ENCODE results near the gene TMCO1.
"Not testable (repeated sequence)": the region's sequence is repeated elsewhere in the genome, so short reads cannot be mapped to it uniquely, and the experiment has no call there.

TMCO1 gene

DNA sequence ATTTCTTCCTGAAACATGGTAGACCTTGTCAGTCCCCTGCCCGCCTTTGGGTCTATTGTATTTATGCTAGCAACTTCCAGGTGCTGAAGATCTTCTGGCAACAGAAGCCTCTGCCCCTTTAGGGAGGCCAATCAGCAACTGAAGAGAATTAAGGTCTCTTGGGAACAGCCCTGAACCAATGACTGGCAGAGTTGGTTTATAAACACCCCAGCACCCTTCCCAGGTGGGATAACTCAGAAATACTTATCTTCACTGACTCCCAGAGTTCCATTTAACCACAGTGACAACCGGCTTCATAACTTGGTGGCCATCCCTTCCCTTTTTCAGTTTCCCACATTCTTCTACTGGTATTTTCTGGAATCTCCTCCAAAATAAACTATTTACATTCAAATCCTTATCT is 27.2 kb upstream of the TMCO1 start:
- Histone ChIP-seq H3K4me3 (ENCODE audit: low read length, poor library complexity, severe bottlenecking) (no peak overlapping the region), H3K9me2 (replicated peaks; ENCODE audit: low read depth, low read length) (no peaks in the 10 kb centered on the region), H3K27me3 (ENCODE audit: insufficient read depth, low read length, poor library complexity, severe bottlenecking) (no peaks in the 10 kb centered on the region), H3K4me2 (ENCODE audit: low read depth, low read length, poor library complexity, severe bottlenecking) (no peak overlapping the region), H3K79me2 (ENCODE audit: insufficient read depth, low read length) (no peaks in the 10 kb centered on the region), H3K9ac (ENCODE audit: low read depth, low read length, poor library complexity, severe bottlenecking) (no peak overlapping the region), H2AFZ (ENCODE audit: low read length) (no peak overlapping the region), H4K20me1 (ENCODE audit: insufficient read depth, low read length, poor library complexity, severe bottlenecking) (no peaks in the 10 kb centered on the region), H3K4me1 (ENCODE audit: insufficient read depth, low read length, poor library complexity, severe bottlenecking) (no peaks in the 10 kb centered on the region), H3K36me3 (ENCODE audit: insufficient read depth, low read length) (no peaks in the 10 kb centered on the region), H3K9me3 (ENCODE audit: insufficient read depth, low read depth, low read length) (no peaks in the 10 kb centered on the region), H3F3A (ENCODE audit: low read depth) (no peaks in the 10 kb centered on the region)
- TF ChIP-seq CTCF (conservative IDR thresholded peaks at IDR 0.05; ENCODE audit: low read length) (no peak), EZH2phosphoT487 (IDR thresholded peaks at IDR 0.05; ENCODE audit: borderline replicate concordance) (no peak)

DNA sequence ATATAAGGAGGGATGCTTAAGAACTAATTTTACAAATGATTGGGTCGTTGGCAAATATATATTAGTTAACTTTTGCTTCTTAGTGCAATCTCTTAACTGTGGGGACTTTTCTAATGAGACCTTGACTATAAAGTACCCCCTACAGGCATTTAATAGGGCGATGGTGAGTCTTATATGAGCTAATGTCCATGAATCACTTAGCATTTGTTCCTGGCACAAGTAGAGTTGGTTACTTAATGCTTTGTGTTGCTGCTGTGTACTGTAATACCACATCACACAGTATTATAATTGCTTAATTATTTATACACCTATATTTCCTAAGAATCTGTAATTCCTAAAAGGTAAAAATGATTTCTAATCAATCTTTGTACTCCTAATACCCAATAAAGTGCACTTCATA is 25.3 kb upstream of the TMCO1 start:
- no peak overlapping the region for H2AFZ ChIP-seq (ENCODE audit: low read length)
- H3K9me2 ChIP-seq (replicated peaks; ENCODE audit: low read depth, low read length), result no peaks in the 10 kb centered on the region
- H3K4me3 ChIP-seq (ENCODE audit: low read length, poor library complexity, severe bottlenecking), result no peak overlapping the region
- no peaks in the 10 kb centered on the region for H4K20me1 ChIP-seq (ENCODE audit: insufficient read depth, low read length, poor library complexity, severe bottlenecking)
- no peaks in the 10 kb centered on the region for H3K9me3 ChIP-seq (ENCODE audit: insufficient read depth, low read depth, low read length)
- H3K79me2 ChIP-seq (ENCODE audit: insufficient read depth, low read length), result no peaks in the 10 kb centered on the region
- TF ChIP-seq CTCF (conservative IDR thresholded peaks at IDR 0.05; ENCODE audit: low read length) (no peak), EZH2phosphoT487 (IDR thresholded peaks at IDR 0.05; ENCODE audit: borderline replicate concordance) (no peak)
- H3K36me3 ChIP-seq (ENCODE audit: insufficient read depth, low read length), result no peaks in the 10 kb centered on the region
- no peaks in the 10 kb centered on the region for H3K27me3 ChIP-seq (ENCODE audit: insufficient read depth, low read length, poor library complexity, severe bottlenecking)
- H3K9ac ChIP-seq (ENCODE audit: low read depth, low read length, poor library complexity, severe bottlenecking), result no peak overlapping the region
- H3K4me2 ChIP-seq (ENCODE audit: low read depth, low read length, poor library complexity, severe bottlenecking), result no peak overlapping the region
- no peaks in the 10 kb centered on the region for H3K4me1 ChIP-seq (ENCODE audit: insufficient read depth, low read length, poor library complexity, severe bottlenecking)
- H3F3A ChIP-seq (ENCODE audit: low read depth), result no peaks in the 10 kb centered on the region

DNA sequence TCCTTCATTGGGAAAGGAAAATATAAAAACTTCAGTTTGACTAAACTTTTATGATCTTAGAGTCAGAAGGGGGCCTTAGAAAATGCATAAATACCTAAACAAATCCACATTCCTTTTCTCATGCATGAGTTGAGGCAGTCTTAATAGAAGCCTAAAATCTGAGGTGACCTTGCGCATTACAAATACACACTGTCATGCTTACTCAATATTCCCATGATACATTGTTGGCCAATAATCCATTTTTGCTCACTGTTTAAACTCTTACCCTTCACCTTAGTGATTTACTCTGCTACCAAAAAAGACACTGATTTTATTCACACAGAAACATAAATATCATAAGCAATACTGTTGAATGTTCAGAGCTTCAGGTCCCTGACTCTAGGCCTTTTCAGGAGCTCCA is 19.1 kb upstream of the TMCO1 start:
- Histone ChIP-seq H3K4me2 (ENCODE audit: low read depth, low read length, poor library complexity, severe bottlenecking) (no peak overlapping the region), H3F3A (ENCODE audit: low read depth) (no peaks in the 10 kb centered on the region), H3K9ac (ENCODE audit: low read depth, low read length, poor library complexity, severe bottlenecking) (no peak overlapping the region), H3K4me3 (ENCODE audit: low read length, poor library complexity, severe bottlenecking) (no peak overlapping the region), H3K27me3 (ENCODE audit: insufficient read depth, low read length, poor library complexity, severe bottlenecking) (no peaks in the 10 kb centered on the region), H3K79me2 (ENCODE audit: insufficient read depth, low read length) (no peaks in the 10 kb centered on the region), H3K9me3 (ENCODE audit: insufficient read depth, low read depth, low read length) (no peaks in the 10 kb centered on the region), H4K20me1 (ENCODE audit: insufficient read depth, low read length, poor library complexity, severe bottlenecking) (no peaks in the 10 kb centered on the region), H3K36me3 (ENCODE audit: insufficient read depth, low read length) (no peaks in the 10 kb centered on the region), H2AFZ (ENCODE audit: low read length) (no peak overlapping the region), H3K9me2 (replicated peaks; ENCODE audit: low read depth, low read length) (no peaks in the 10 kb centered on the region), H3K4me1 (ENCODE audit: insufficient read depth, low read length, poor library complexity, severe bottlenecking) (no peaks in the 10 kb centered on the region)
- no peak for TF ChIP-seq CTCF (conservative IDR thresholded peaks at IDR 0.05; ENCODE audit: low read length)
- TF ChIP-seq EZH2phosphoT487 (IDR thresholded peaks at IDR 0.05; ENCODE audit: borderline replicate concordance), result no peak

- H3K9me2 ChIP-seq (replicated peaks; ENCODE audit: low read depth, low read length); H3K36me3 ChIP-seq (ENCODE audit: insufficient read depth, low read length); H3K79me2 ChIP-seq (ENCODE audit: insufficient read depth, low read length); H3K4me3 ChIP-seq (ENCODE audit: low read length, poor library complexity, severe bottlenecking); H3K4me2 ChIP-seq (ENCODE audit: low read depth, low read length, poor library complexity, severe bottlenecking); H3K27me3 ChIP-seq (ENCODE audit: insufficient read depth, low read length, poor library complexity, severe bottlenecking); H2AFZ ChIP-seq (ENCODE audit: low read length); H3K4me1 ChIP-seq (ENCODE audit: insufficient read depth, low read length, poor library complexity, severe bottlenecking); H3K9me3 ChIP-seq (ENCODE audit: insufficient read depth, low read depth, low read length); H3K9ac ChIP-seq (ENCODE audit: low read depth, low read length, poor library complexity, severe bottlenecking); H4K20me1 ChIP-seq (ENCODE audit: insufficient read depth, low read length, poor library complexity, severe bottlenecking); H3F3A ChIP-seq (ENCODE audit: low read depth): not testable (repeated sequence)
These were observed 14.9 kb upstream of the TMCO1 start for GRCh38 chr1:165783519-165783918.

DNA sequence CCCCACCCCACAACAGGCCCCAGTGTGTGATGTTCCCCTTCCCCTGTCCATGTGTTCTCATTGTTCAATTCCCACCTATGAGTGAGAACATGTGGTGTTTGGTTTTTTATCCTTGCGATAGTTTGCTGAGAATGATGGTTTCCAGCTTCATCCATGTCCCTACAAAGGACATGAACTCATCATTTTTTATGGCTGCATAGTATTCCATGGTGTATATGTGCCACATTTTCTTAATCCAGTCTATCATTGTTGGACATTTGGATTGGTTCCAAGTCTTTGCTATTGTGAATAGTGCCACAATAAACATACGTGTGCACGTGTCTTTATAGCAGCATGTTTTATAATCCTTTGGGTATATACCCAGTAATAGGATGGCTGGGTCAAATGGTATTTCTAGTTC is 9.5 kb upstream of the TMCO1 start:
- not testable (repeated sequence) for H3K9me2 ChIP-seq (replicated peaks; ENCODE audit: low read depth, low read length); H2AFZ ChIP-seq (ENCODE audit: low read length); H3K4me3 ChIP-seq (ENCODE audit: low read length, poor library complexity, severe bottlenecking); H3K9me3 ChIP-seq (ENCODE audit: insufficient read depth, low read depth, low read length); H3K36me3 ChIP-seq (ENCODE audit: insufficient read depth, low read length); H3K4me2 ChIP-seq (ENCODE audit: low read depth, low read length, poor library complexity, severe bottlenecking); H3K27me3 ChIP-seq (ENCODE audit: insufficient read depth, low read length, poor library complexity, severe bottlenecking); H3K79me2 ChIP-seq (ENCODE audit: insufficient read depth, low read length); H3F3A ChIP-seq (ENCODE audit: low read depth); H3K4me1 ChIP-seq (ENCODE audit: insufficient read depth, low read length, poor library complexity, severe bottlenecking); H3K9ac ChIP-seq (ENCODE audit: low read depth, low read length, poor library complexity, severe bottlenecking); H4K20me1 ChIP-seq (ENCODE audit: insufficient read depth, low read length, poor library complexity, severe bottlenecking)

All from Loucy (cell line).